Esophagus mucosa (tissue), 1 donor: ENCODE measurements around the gene C6orf89. TPM values are rescaled to one million over a fixed set of nuclear protein-coding genes. Genes with fewer than 3 reads are reported as not detected.

Source experiments
- ATAC-seq: fragments of 200-7000 bp; cut with Tn5 transposase; one replicate; pipeline ENCODE4 v1.9.1; 2020
- total RNA-seq: library from RNA; stranded (reverse); gene quantifications from one replicate; pipeline ENCODE4 v1.2.4, GENCODE V29; 2023
- donor health status: DM: yes; HTN: yes; CAD: no.

C6orf89 gene
- total RNA-seq, 1 donor from 2014 or later, result 33.6 TPM

DNA sequence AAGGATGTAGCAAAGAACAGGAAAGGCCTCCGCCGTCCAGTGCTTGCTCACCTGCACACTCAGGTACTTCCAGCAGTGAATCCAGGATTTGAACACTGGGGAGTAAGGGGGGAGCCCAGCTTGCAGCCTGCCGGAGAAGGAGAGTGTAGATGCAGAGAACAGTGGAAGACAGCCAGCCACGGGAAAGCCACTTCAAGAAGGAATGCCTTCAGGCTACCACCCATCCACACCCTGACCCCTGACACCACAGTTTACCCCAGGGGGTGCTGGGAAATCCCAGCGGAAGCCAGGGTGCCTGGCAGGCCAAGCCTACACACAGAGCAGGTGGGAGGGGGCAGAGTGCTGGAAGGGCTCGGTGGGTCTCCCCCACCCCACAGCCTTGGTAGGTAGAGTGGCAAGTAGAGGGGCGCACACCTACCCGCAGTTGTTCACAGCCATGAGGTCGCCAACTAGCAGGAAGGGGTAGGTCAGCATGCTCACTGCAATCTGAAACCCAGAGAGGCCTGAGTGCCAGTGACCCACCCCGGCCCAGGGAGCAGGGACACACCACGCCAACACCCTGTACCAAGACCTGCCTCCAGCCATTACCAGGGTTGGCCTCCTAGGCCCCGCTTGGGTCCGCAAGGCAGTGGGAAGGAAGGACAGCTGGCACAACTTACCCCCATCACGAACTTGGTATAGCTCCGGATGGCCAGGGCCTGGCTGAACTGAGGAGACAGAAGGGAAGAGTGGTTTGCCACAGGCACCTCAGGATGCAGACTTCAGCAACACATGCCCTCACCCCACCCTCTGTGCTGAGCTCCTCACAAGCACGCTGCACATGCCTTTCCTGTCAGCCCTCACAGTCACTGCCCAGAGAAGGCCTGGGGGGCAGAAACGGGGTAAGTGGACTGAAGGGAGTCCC, 84.5 kb downstream of the C6orf89 start:
- ATAC-seq, result no peak

DNA sequence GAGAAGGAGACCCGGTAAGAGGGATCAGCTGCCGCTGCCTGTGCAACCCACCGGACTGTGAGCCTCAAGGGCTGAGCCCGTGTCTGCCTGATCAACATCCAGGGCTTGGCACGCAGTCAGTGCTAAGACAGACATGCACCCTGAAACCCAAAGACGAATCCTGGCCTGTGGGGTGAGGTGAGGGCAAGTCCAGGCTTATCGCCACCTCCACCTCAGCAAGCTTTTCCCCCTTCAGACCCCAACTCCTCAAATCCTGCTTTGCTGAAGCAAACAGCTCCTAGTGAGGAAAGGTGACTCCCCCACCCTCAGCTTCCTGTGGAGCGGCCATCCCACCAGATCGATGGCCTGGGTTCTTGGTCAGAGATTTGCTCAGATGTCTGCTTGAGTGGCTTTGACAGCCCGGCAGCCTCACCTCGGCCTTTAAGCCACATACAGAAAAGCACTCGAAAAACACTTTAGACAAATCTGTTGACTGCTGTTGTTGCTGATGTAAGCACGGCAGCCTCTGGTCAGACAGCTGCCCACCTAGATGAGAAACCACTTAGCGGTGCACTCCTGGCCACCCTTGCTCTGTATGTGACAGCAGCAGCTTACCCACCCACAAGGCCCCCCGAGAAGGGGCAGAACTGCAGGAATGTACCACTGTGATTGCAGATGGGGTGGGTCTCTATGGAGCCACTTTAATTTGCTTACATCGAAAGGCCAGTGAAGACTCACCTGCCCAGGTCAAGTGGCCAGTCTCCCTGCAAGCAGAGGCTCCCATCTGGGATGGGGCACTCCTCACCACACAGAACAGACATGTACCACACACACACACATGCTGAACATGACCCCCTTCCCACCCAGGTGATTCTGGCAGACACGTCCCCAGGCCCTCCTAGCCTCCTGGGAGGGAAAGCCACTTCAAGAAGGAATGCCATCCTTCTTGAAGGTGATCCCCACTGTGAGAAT, 85.4 kb downstream of the C6orf89 start:
- ATAC-seq, result peak; percentile 15

- ATAC-seq, result no peak
Observed at GRCh38 chr6:36971921-36972673, 86.3 kb downstream of the C6orf89 start.

DNA sequence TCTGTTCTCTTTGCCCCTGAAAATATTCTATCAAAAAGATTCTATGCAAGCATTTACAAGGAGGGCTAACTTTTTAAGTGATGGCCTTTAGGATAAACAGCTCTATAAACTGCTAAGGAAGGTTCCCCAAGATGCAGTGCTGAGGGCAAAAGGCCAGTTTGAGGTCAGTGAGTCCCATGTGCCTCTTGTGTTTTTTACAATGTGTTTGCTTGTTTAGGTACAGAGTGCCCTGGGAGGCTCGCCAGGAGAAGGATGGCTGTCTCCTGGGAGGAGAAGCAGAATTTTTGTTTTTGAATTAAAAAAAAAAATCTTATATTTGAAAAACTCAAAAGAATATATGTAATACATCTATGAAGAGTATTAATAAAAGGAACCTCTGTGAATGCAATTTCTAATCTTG, 87.4 kb downstream of the C6orf89 start:
- ATAC-seq, result no peak

DNA sequence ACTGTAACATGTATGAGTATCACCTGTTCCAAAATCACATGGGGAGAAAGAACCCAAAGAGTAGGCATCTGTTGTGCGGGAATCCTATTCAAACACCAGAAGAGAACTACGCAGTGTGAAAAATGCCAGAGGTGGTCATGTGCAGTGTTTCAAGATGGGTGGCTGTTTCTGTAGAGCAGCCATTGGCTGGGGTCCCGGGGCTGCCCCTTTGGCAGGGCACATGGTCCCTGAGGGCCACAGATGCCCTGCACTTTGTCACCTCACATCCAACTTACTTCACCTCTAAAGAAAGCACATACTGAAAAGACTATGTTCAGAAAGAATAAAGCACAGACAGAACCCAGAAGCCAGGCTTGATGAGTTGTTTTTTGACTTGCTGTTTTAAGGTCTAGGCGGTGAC, 87.9 kb downstream of the C6orf89 start:
- no peak for ATAC-seq

DNA sequence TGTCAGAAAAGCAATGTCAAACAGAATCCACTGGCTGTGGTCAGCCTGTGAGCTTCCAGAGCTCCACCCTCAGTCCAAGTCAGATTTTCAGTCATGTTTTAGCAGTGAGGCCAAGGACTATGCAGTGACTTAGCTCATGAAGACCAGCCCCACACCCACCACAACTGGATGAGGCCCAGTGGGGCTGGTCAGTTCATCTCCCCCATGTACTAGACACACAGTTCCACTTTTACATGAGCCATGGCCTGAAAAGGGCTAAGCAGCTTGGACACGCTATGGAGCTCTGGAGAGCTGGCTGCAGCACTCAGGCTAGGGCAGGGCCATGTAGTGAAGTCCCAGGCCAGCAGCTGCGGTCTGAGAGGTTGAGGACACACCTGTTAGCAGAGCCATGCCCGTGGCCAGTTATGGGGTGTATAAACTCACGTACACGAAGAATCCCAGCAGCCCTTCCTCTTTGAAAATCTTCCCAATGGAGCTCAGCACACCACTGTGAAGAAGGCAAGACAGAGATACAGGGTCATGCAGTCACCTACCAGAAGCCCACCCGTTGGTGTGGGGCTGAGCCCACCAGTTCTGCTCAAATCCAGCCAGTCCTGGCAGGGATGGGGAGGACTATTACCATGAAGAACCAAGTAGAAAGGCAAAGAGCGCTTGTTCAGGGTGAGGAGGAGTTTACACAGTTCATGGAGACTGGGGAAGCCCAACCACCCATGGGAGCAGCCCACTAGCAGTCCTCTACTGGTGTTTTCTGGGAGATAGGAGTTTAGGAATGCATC, 89.7 kb downstream of the C6orf89 start:
- no peak for ATAC-seq

DNA sequence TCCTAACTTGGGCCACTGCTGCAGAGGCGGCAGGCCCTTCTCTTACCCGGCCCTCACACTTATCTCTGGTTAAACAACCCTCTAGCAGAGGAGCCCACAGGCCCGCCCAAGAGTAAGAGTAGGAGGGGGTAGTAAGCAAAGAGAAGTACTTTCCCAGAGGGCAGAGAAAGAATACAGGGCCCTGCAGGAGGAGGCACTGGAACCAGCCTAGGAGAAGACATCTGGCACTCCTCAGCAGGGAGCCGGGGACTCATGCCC, 90.2 kb downstream of the C6orf89 start:
- ATAC-seq, result no peak

- no peak for ATAC-seq
Observed at GRCh38 chr6:36976509-36976908, 90.8 kb downstream of the C6orf89 start.

GRCh38 chr6:36976931-36977330, 91.2 kb downstream of the C6orf89 start:
- no peak for ATAC-seq

- ATAC-seq, result peak; percentile 10
Observed at GRCh38 chr6:36977470-36977941, 91.8 kb downstream of the C6orf89 start.

Other genes with a start within 250 kb of the C6orf89 start
- gene CDKN1A, start 207.2 kb upstream of the C6orf89 start, total RNA-seq, result 145 TPM
- 0.36 TPM for gene RAB44, start 188.1 kb upstream of the C6orf89 start, total RNA-seq
- 1.00 TPM for gene CPNE5, start 46.5 kb upstream of the C6orf89 start, total RNA-seq
- gene PPIL1, start 11.1 kb upstream of the C6orf89 start, total RNA-seq, result 25.5 TPM
- 0.20 TPM for gene PI16, start 68.8 kb downstream of the C6orf89 start, total RNA-seq
- gene MTCH1, start 100.2 kb downstream of the C6orf89 start, total RNA-seq, result 88.0 TPM
- gene FGD2, start 119.7 kb downstream of the C6orf89 start, total RNA-seq, result 9.8 TPM